SIG-M5 treated with dmso at 0.1 percent for 504 hours (cell line): ENCODE data around the gene MPC1.
"Not testable (repeated sequence)": the region's sequence is repeated elsewhere in the genome, so short reads cannot be mapped to it uniquely, and the experiment has no call there.

Experiments used
- DNase-seq: peaks from one replicate; lab custom pipeline; 2025; ENCODE audit not compliant: unreplicated experiment; lab: John Stamatoyannopoulos, UW

MPC1 gene

DNA sequence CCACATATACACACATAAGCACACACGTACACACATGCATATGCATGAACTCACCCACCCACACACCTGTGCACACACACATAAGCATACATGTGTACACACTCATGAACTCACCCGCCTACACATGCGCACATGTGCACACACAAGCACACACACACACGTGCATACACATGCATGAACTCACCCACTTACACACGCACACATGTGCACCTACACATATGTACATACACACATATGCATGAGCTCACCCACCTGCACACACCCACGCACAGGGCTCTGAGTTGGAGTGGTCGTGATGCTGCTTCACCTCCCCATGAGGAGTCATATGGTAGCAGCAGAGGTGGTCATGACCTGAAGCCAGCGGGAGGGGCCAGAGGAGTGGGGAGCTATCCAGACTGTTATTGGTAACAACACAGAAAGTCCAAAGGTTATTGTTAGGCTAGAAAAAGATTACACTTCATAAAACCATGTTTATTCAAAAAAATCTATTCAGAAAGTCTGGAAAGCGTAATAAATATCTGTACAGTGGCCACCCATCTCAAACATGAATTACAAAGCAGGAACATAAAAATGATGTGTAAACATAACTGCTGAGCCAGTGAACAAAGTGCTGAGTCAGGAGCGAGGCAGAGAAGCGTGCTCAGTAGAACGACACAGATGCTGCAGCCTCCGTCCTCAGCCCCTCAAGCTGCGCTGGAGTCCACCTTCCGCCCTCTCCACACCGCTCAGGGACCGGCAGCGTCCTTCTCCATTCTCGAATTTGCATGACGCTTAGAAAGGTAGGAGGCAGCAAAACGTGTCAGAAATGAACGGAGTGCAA is 26.4 kb upstream of the MPC1 start:
- DNase-seq = no peak

DNA sequence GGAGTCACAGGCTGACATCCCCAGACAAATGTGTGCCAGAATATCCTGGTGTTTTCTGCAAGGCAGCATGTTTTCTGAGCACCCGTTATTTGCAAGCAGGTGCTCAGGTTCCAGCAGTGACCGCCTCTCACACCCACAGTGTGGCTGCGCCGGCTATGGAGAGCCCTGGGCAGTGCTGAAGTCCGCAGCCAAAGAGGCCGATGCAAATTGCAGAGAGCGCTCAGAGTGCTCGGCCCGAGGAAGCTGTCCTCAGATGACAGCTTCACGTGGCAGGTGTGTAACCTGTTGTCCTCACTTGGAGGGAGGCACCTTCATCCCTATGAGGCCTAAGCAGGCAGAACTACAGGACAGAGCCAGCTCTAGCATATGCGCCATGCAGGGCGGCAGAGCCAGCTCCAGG is 23.5 kb upstream of the MPC1 start:
- DNase-seq = no peak

DNA sequence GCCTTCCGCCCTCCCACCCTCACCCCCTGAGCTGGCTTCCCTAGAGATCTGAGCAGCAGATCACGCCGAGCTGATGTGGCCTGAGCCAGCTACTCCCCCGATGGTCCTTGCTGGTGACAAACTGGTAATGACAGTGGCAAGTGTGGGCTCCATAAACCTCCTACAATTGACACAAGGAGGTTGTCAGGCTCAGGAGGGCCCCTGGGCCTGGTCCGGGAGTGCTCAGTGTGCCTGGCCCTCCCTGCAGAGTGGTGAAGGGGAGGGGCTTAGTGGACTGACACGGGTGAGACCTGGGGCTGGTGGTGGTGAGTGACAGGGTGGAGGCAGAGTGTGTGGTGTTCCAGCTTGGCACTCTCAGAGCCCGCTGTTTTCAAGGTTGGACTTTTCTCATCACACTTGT is 22.6 kb upstream of the MPC1 start:
- DNase-seq = no peak

DNA sequence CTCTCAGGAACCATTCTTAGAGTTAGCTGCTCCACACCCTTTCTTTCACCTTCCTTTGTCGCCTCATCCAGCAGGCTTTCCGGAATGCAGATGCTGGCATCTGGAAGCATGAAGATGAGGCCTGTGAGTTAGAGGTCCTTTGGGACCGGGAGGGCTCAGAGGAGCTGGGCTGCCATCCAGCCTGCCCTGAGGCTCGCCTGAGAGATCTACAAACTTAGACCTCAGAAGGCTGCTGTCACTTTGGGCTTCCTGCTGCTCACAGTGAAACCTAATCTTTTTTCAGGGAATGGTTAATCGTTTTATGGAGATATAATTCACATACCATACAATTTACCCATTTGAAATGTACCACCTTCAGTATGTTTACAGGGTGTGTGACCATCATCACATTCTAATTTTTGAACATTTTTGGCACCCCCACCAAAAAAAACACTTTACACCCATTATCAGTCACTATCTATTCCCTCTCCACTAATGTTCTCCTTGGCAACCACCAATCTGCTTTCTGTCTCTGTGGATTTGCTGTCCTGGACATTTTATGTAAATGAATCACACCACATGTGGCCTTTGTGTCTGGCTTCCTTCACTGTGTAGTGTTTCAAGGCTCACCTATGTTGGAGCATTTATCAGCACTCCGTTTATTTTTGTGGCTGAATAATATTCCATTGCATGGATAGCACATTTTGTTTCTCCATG is 20.0 kb upstream of the MPC1 start:
- DNase-seq = no peak

DNA sequence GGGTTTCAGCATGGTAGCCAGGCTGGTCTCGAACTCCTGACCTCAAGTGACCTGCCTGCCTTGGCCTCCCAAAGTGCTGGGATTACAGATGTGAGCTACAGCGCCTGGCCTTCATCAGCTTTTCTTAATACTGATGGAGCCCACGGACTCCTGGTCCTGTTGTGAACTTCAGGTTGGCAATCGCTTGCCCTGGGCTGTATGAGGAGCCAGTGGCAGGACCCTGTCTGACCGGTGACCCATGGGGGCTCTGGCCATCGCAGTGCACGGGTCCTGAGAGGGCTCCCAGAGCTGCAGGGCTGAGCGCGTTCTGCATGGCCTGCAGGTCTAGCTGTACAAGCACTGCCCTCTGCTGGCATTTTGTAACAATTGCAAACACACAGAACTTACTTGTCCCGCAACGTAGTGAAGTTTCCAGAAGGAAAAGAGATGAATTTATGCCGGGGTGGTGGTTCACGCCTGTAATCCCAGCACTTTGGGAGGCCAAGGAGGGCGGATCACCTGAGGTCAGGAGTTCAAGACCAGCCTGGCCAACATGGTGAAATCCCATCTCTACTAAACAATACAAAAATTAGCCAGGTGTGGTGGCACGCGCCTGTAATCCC is 18.0 kb upstream of the MPC1 start:
- peak; percentile 62 for DNase-seq

- no peak for DNase-seq
These were observed 17.4 kb upstream of the MPC1 start for GRCh38 chr6:166400181-166400580.

GRCh38 chr6:166398348-166398747 is 15.6 kb upstream of the MPC1 start:
- DNase-seq = no peak

DNA sequence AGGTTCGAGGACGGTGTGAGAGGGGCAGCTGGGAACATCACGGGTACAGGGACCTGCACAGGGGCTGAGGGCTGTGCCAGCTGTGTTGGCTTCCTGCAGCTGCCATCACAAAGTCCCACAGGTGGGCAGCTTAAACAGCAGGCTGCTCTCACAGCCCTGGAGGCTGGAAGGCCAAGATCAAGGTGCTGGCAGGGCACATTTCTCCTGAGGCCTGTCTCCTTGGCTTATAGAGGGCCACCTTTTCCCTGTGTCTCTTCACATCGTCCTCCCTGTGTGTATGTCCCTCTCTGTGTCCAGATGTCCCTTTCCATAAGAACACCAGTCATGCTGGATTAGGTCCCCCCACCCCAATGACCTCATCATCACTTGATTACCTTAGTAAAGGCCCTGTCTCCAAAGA is 15.1 kb upstream of the MPC1 start:
- no peak for DNase-seq

DNA sequence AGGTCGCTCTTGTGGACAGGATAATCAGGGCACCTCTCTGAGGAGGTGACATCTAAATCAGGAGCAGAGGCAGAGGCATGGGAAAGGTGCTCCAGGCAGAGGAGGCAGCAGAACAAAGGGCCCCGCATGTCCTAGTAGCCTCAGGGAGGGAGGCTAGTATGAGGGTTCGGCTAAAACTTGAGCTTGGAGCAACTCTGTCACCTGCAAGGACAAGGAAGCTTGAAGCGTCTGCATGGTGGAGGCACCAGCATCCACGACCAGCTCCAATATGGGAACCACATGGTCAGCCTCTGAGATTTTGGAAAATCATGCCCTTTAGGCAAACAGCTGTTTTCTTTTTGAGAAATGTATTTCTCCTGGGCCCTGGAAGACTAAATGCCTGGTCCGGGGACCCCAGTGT is 13.0 kb upstream of the MPC1 start:
- DNase-seq = no peak

- DNase-seq = no peak
These were observed 12.6 kb upstream of the MPC1 start for GRCh38 chr6:166395351-166395750.

DNA sequence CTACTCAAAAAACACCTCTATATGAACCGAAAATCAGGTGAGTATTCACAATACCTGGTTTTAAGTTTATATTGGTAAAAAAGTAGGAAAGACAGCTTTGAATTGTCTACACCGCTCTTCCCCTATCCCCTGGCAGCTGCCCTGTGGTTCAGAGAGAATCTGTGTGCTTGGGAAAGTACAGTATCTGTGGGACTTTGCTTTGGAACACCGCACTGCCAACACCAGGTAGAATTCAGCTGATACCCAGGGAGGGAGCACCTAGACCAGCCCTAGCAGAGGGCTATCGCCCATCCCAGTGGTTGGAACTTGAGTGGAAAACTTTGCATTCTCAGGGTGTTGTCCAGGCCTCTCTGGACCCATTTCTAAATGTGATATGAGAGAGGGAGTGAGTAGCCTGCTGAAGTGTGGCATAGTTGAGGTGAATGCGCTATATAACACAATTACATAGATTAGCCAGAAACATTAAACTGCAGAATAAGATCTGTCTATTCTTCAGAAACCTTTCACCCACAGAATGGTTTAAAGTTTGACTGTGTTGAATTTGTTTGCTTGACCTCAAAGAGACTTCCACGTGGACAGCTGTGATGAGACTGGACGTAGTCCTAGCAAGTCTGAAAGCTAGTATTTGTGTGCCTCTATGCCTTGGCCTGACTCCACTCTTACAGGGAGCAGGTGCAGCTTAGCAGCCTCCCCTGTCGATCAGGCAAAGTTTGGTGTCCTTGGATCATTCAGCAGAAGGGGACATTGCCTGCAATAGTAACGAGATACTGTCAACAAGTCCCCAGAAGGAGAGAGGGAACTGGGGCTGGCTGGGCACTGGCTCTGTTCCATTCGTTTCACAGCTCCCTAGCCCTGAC is 11.5 kb upstream of the MPC1 start:
- no peak for DNase-seq

DNA sequence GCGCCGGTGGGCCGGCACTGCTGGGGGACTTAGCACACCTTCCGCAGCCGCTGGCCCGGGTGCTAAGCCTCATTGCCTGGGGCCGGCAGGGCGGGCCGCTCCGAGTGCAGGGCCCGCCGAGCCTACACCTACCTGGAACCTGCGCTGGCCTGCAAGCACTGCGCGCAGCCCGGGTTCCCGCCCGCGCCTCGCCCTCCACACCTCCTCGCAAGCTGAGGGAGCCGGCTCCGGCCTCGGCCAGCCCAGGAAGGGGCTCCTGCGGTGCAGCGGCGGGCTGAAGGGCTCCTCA is 10.7 kb upstream of the MPC1 start:
- no peak for DNase-seq

DNA sequence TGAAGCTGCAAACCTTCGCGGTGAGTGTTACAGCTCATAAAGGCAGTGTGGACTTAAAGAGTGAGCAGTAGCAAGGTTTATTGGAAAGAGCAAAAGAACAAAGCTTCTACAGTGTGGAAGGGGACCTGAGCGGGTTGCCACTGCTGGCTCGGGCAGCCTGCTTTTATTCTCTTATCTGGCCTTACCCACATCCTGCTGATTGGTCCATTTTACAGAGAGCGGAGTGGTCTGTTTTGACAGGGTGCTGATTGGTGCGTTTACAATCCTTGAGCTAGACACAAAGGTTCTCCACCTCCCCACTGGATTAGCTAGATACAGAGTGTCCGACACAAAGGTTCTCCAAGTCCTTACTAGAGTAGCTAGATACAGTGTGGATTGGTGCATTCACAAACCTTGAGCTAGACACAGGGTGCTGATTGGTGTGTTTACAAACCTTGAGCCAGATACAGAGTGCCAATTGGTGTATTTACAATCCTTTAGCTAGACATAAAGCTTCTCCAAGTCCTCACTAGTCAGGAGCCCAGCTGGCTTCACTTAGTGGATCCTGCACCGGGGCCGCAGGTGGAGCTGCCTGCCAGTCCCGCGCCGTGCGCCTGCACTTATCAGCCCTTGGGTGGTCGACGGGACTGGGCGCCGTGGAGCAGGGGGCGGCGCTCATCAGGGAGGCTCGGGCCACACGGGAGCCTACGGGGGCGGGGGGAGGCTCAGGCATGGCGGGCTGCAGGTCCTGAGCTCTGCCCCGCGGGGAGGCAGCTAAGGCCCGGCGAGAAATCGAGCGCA is 10.2 kb upstream of the MPC1 start:
- DNase-seq = not testable (repeated sequence)

DNA sequence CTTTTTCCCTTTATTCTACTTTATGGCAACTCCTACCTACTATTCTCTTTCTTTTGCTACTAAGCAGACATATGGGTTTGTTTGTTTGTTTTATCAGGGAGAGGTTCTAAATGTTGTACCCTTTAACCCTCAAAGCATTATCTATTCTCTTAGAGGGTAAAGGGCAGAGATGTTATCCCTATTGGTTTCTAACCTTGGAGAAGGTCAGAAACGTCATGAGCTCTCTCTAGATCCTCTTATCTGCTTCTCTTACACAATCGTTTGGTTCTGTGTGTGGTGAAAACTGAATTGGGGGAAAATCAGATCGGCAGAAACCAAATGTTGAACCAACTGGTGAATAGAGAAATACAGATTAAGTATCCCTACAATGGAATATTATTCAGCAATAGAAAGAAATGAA is 6.4 kb upstream of the MPC1 start:
- peak; percentile 13 for DNase-seq

GRCh38 chr6:166388290-166389004 is 5.7 kb upstream of the MPC1 start:
- DNase-seq = no peak

DNA sequence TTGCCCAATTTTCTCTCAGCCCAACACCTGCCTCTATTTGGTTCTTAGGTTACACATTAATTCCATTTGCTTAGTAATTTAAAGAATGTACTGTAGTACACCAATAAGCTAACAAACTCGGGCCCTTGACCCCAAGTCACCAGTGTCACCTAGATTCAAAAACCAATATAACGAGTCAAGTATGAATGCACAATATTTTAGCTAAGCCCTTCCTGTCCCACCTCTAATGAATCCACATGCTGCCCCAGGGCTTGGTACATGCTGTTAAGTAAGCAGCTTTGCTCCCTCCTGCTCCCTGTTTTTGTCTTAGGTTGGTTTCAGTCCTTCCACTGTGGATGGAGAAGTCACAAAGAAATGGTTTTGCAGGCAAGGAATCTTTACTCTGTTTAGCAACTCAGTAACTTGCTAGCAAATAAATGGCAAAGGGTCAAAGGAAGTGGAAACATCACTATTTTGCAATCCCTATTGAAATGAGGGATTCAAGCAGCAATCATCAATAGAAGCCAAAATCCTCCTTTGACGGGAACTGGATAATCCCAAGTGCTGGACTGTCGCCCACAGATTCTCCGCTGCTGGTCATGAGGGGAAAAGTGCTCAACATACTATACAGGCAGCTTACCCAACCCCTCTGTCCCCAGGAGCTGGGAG is 5.0 kb upstream of the MPC1 start:
- DNase-seq = no peak

DNA sequence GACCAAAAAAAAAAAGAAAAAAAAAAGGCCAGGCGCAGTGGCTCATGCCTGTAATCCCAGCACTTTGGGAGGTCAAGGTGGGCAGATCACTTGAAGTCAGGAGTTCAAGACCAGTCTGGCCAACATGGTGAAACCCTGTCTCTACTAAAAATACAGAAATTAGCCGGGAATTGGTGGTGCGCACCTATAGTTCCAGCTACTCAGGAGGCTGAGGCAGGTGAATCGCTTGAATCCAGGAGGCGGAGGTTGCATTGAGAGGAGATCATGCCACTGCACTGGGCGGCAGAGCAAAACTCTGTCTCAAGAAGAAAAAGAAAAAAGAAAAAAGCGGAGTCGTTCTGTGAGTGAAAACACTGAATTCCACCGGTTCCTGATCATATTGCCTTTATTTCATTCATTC is 4.4 kb upstream of the MPC1 start:
- DNase-seq = not testable (repeated sequence)

- no peak for DNase-seq
These were observed 3.4 kb upstream of the MPC1 start for GRCh38 chr6:166386111-166386510.

DNA sequence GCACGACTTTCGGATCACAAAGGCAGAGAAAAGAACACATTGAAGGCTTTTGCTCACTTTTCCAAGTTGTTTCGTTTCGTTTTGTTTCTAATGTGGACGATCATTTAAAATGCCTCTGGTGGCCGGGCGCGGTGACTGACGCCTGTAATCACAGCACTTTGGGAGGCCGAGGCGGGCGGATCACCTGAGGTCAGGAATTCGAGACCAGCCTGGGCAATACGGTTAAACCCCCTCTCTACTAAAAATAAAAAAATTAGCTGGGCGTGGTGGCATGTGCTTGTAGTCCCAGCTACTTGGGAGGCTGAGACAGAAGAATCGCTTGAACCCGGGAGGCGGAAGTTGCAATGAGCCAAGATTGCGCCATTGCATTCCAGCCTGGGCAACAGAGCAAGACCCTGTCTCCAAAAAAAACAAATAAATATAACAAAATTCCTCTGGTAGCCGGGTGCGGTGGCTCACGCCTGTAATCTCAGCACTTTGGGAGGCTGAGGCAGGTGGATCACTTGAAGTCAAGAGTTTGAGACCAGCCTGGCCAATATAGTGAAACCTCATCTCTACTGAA is 1.1 kb upstream of the MPC1 start:
- DNase-seq = not testable (repeated sequence)
